B cell (primary cell): ENCODE measurements around the gene ITGB3.

Experiments used
- CTCF ChIP-seq: fragments of 200-600 bp; IDR thresholded peaks from one replicate; pipeline ENCODE4 v1.8.0; 2022; ENCODE audit warnings: antibody characterized with exemption, mild to moderate bottlenecking
- EZH2 ChIP-seq: IDR thresholded peaks from 2 replicates; pipeline ENCODE4 v1.6.1; 2012; ENCODE audit warnings: borderline replicate concordance, low read depth, mild to moderate bottlenecking, moderate library complexity, low read length; ENCODE audit not compliant: insufficient read depth, poor library complexity, severe bottlenecking

GRCh38 chr17:47338026-47338425 is 84.4 kb downstream of the ITGB3 start:
- TF ChIP-seq CTCF (no peak), EZH2 (no peak)
